Fibroblast of pulmonary artery (primary cell): ENCODE measurements around the gene FOXP1.

ENCODE experiments used
- DNase-seq: peaks from one replicate; pipeline ENCODE4 v3.0.0-alpha.2; 2010; ENCODE audit warnings: low read depth
- H3K4me3 ChIP-seq: replicated peaks from 2 replicates; pipeline ENCODE4 v1.5.1; 2011; ENCODE audit warnings: low read depth, mild to moderate bottlenecking, control low read depth, low read length, moderate library complexity
- TF ChIP-seq, protein P1 (sequence below): IDR thresholded peaks from 2 replicates; pipeline ENCODE4 v1.5.1; 2011; ENCODE audit warnings: mild to moderate bottlenecking, control low read depth, low read length, inconsistent platforms; ENCODE audit errors: missing control alignments

FOXP1 gene

DNA sequence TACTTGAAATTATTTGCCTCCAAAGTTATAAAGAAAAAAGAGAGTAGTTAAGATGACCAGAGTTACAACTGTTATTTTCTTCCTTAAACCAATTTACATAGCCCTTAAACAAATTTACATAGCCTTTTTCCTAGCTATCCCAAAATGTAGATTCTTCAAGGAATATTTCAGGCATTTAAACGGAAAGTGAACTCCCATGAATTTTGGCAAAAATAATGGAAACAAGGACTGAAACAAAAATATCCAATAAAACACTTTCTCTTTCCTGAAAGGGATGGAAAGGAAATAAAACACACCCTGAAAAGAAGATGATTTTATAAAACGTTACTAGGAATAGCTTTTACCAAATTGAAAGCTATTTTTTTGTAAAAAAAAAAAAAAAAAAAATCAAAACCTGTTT is 418.6 kb downstream of the FOXP1 start:
- TF ChIP-seq, protein P1, sequence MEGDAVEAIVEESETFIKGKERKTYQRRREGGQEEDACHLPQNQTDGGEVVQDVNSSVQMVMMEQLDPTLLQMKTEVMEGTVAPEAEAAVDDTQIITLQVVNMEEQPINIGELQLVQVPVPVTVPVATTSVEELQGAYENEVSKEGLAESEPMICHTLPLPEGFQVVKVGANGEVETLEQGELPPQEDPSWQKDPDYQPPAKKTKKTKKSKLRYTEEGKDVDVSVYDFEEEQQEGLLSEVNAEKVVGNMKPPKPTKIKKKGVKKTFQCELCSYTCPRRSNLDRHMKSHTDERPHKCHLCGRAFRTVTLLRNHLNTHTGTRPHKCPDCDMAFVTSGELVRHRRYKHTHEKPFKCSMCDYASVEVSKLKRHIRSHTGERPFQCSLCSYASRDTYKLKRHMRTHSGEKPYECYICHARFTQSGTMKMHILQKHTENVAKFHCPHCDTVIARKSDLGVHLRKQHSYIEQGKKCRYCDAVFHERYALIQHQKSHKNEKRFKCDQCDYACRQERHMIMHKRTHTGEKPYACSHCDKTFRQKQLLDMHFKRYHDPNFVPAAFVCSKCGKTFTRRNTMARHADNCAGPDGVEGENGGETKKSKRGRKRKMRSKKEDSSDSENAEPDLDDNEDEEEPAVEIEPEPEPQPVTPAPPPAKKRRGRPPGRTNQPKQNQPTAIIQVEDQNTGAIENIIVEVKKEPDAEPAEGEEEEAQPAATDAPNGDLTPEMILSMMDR, result no peak
- no peak for DNase-seq
- no peak overlapping the region for H3K4me3 ChIP-seq

- TF ChIP-seq, protein P1, result no peak
- H3K4me3 ChIP-seq, result no peak overlapping the region
- peak; percentile 39 for DNase-seq
These were observed 420.2 kb downstream of the FOXP1 start for GRCh38 chr3:71163198-71163918.

DNA sequence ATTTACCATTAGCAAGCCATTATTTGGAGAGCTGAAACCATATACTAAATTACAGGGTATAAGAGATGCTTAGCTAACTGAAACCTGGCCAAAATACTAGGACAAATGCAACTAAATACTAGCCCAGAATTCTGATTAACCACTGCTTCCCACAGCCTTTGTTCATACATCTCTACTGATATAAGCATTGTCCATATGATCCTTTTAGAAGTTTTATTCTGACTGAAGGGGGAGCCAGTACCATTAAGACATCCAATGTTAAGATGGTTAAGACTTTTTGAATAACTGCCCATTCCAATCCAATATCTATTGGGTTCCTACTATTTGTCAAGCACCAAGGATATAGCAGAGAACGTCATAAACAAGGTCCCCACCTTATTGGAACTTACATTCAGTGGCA is 421.3 kb downstream of the FOXP1 start:
- TF ChIP-seq, protein P1, result no peak
- H3K4me3 ChIP-seq, result no peak overlapping the region
- DNase-seq, result no peak

- TF ChIP-seq, protein P1, result no peak
These were observed 422.6 kb downstream of the FOXP1 start for GRCh38 chr3:71160785-71161546.

GRCh38 chr3:71156062-71156665 is 427.4 kb downstream of the FOXP1 start:
- TF ChIP-seq, protein P1, result no peak
- no peak overlapping the region for H3K4me3 ChIP-seq
- no peak for DNase-seq

More at GRCh38 chr3:71160785-71161546, 422.6 kb downstream of the FOXP1 start:
- no peak overlapping the region for H3K4me3 ChIP-seq
- no peak for DNase-seq

DNA sequence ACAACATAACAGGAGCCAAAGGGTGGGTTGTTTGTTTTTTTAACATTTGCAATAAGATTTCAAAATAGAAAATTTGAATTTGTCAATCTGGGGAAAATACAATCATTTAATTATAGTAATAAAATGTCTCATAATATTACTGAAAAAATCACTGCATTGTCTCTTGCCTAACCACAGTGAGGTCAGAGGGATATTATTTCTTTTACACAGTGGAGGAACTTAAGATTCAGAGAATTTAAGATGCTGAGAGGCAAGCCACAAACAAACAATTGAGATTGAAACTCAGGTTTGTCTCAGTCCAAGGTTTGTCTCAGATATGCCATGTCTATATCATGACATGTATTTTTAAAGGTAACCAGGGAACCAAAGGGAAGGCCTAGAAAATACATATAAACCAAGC is 428.7 kb downstream of the FOXP1 start:
- TF ChIP-seq, protein P1, result no peak
- no peak for DNase-seq
- no peak overlapping the region for H3K4me3 ChIP-seq
